ENCODE data around the gene INSC. TPM values are rescaled to one million over a fixed set of nuclear protein-coding genes. Genes with fewer than 3 reads are reported as not detected.

INSC gene
- total RNA-seq, 1 experiment from 2014 or later, result 1.4 TPM

DNA sequence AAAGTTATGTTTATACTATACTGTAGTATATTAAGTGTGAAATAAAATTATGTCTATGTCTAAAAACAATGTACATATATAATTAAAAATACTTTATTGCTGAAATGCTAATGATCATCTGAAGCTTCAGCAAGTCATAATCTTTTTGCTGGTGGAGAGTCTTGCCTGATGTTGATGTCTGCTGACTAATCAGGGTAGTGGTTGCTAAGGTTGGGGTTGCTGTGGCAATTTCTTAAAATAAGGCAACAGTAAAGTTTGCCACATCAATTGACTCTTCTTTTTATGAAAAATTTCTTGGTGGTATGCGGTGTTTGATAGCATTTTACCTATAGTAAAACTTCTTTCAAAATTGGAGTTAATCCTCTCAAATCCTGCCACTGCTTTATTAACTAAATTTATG, 21.4 kb downstream of the INSC start:
- no peak overlapping the region for H3K27ac ChIP-seq (ENCODE audit: low read length)
- H3K27me3 ChIP-seq (ENCODE audit: low read length), result no peaks in the 10 kb centered on the region
- H3K9me3 ChIP-seq (ENCODE audit: low read length), result no peaks in the 10 kb centered on the region
- H3K4me1 ChIP-seq (ENCODE audit: low read length), result peaks cover 46% of the 10 kb centered on the region
- H3K36me3 ChIP-seq (ENCODE audit: insufficient read depth, low read length), result no peaks in the 10 kb centered on the region
- H3K9me2 ChIP-seq (replicated peaks; ENCODE audit: insufficient read depth, low read length), result no peaks in the 10 kb centered on the region
- H2AFZ ChIP-seq (ENCODE audit: low read length), result no peak overlapping the region
- H4K20me1 ChIP-seq (ENCODE audit: insufficient read depth, low read depth, low read length), result no peaks in the 10 kb centered on the region
- H3K9ac ChIP-seq (ENCODE audit: low read length), result no peak overlapping the region
- H3K4me3 ChIP-seq (ENCODE audit: low read length), result no peak overlapping the region
- no peaks in the 10 kb centered on the region for H3K79me2 ChIP-seq (ENCODE audit: low read length)
- no peak overlapping the region for H3K4me2 ChIP-seq (ENCODE audit: low read depth, low read length, poor library complexity, severe bottlenecking)
- no peak for DNase-seq

DNA sequence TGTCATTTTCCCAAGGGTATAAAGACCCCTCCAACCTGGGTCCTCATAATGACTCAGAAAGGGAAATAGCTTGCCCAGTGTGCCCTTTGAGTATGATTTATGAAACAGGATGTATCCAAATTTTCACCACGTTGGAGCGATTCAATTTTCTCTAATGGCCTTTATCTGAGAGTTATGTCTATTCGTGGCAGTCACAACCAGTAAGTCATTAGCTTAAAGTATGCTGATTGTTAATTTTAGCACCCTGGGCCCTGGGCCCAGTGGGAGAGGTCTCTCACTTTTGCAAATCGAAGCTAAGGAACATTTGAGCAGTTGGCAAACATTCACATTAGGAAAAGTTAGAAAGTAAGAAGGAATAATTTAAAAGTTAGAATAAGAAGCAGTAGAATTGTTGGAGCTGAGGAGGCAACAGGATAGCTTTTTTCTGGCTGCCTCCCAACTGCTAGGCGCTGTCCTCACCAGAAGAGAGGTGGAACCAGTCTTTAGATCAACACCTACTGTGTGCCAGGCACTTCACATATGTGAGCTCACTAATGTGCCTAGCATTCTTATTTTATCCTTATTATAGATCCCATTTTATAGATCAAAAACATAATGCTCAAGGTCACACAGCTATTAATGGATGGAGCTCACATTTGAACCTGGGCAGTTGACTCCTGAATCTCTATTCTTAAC, 24.5 kb downstream of the INSC start:
- Histone ChIP-seq H3K4me2 (ENCODE audit: low read depth, low read length, poor library complexity, severe bottlenecking) (peak overlapping the region; percentile 53), H3K9me3 (ENCODE audit: low read length) (no peaks in the 10 kb centered on the region), H3K27ac (ENCODE audit: low read length) (peak overlapping the region; percentile 84), H3K27me3 (ENCODE audit: low read length) (no peaks in the 10 kb centered on the region), H3K4me3 (ENCODE audit: low read length) (no peak overlapping the region), H4K20me1 (ENCODE audit: insufficient read depth, low read depth, low read length) (no peaks in the 10 kb centered on the region), H3K4me1 (ENCODE audit: low read length) (peaks cover 73% of the 10 kb centered on the region), H3K79me2 (ENCODE audit: low read length) (no peaks in the 10 kb centered on the region), H3K9me2 (replicated peaks; ENCODE audit: insufficient read depth, low read length) (no peaks in the 10 kb centered on the region), H3K36me3 (ENCODE audit: insufficient read depth, low read length) (no peaks in the 10 kb centered on the region), H2AFZ (ENCODE audit: low read length) (no peak overlapping the region), H3K9ac (ENCODE audit: low read length) (no peak overlapping the region)
- DNase-seq, result no peak

DNA sequence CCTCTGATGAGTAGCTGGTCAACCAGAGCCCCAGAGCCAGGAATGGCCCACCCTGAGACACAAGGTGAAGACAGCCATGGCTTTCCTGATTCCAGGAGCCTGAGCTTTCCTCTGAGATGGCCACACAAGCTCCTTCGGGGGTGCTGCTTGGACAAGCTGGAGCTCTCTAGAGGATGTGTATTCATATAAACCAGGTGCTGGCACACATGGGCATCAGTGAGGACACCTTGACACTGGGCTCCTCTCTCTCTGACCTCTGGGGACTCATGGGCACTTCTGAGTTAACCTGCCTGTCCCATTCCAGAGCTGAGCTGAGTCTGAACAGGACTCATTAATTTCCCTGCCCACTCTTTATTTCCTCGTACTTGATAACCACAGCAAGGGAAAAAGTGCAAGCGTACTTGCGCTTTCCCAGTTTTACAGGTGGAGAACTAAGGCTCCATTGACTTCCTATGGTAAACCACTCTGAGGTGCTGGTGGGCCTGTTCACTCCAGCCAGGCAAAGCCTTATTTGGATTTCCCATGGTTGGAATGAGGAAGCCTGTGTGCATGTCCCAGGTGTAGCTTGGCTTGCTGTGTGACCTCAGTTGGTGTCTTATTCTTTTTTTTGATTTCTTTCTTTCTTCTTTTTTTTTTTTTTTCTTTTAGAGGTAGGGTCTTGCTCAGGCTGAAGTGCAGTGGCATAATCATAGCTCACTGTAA, 25.4 kb downstream of the INSC start:
- no peak for DNase-seq
- H3K27me3 ChIP-seq (ENCODE audit: low read length), result no peaks in the 10 kb centered on the region
- no peak overlapping the region for H2AFZ ChIP-seq (ENCODE audit: low read length)
- peak overlapping the region; percentile 84 for H3K27ac ChIP-seq (ENCODE audit: low read length)
- no peaks in the 10 kb centered on the region for H4K20me1 ChIP-seq (ENCODE audit: insufficient read depth, low read depth, low read length)
- no peaks in the 10 kb centered on the region for H3K79me2 ChIP-seq (ENCODE audit: low read length)
- no peaks in the 10 kb centered on the region for H3K9me2 ChIP-seq (replicated peaks; ENCODE audit: insufficient read depth, low read length)
- H3K4me3 ChIP-seq (ENCODE audit: low read length), result no peak overlapping the region
- peaks cover 73% of the 10 kb centered on the region for H3K4me1 ChIP-seq (ENCODE audit: low read length)
- no peak overlapping the region for H3K9ac ChIP-seq (ENCODE audit: low read length)
- H3K9me3 ChIP-seq (ENCODE audit: low read length), result no peaks in the 10 kb centered on the region
- H3K36me3 ChIP-seq (ENCODE audit: insufficient read depth, low read length), result no peaks in the 10 kb centered on the region
- peak overlapping the region; percentile 64 for H3K4me2 ChIP-seq (ENCODE audit: low read depth, low read length, poor library complexity, severe bottlenecking)

DNA sequence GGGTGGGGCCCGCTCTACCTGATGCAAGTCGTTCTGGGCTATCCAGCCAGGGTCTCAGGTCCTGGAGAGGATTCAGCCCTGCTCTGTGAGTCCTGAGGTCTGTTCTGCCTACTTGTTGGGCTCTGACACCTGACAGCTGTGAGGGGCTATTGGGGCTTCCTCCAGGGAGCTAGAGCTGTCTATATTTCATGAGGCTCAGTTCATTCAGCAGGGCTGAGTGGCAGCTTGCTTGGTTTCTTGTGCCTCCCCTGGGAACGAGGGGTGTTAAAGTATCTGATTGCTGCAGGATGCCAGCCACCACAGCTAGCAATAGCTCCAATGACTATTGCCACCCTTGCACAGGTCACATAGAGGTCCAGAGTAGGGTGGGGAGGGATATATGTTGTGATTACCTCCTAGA, 26.7 kb downstream of the INSC start:
- H3K4me2 ChIP-seq (ENCODE audit: low read depth, low read length, poor library complexity, severe bottlenecking), result peak overlapping the region; percentile 64
- no peaks in the 10 kb centered on the region for H3K79me2 ChIP-seq (ENCODE audit: low read length)
- peak; percentile 86 for DNase-seq
- no peaks in the 10 kb centered on the region for H4K20me1 ChIP-seq (ENCODE audit: insufficient read depth, low read depth, low read length)
- 0 out of 2 replicates have a peak overlapping the region, but pooled peaks have one; percentile 15 for H3K9ac ChIP-seq (ENCODE audit: low read length)
- H3K4me1 ChIP-seq (ENCODE audit: low read length), result peaks cover 77% of the 10 kb centered on the region
- H3K27ac ChIP-seq (ENCODE audit: low read length), result peak overlapping the region; percentile 84
- no peaks in the 10 kb centered on the region for H3K9me2 ChIP-seq (replicated peaks; ENCODE audit: insufficient read depth, low read length)
- H3K36me3 ChIP-seq (ENCODE audit: insufficient read depth, low read length), result no peaks in the 10 kb centered on the region
- H3K9me3 ChIP-seq (ENCODE audit: low read length), result no peaks in the 10 kb centered on the region
- H3K4me3 ChIP-seq (ENCODE audit: low read length), result peak overlapping the region; percentile 12; the same call in 1 of the 2 replicates
- H3K27me3 ChIP-seq (ENCODE audit: low read length), result no peaks in the 10 kb centered on the region
- H2AFZ ChIP-seq (ENCODE audit: low read length), result no peak overlapping the region

DNA sequence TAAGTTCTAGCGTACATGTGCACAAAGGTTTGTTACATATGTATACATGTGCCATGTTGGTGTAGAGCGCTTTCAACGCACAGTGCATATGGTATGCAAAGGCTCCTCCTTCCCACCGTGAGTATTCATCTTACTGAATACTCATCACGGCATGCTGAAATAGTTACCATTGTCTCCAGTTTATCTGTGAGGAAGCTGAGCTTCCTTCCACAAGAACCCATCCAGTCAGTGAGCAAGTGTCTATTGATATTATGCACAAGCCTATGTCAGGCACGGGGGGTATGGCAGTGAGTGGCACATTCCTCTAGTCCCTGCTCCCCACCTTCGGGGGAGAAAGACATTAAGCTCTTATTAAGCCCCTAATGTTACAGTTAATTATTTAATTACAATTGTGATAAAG, 28.1 kb downstream of the INSC start:
- Histone ChIP-seq H3K9me2 (replicated peaks; ENCODE audit: insufficient read depth, low read length) (no peaks in the 10 kb centered on the region), H4K20me1 (ENCODE audit: insufficient read depth, low read depth, low read length) (no peaks in the 10 kb centered on the region), H3K9ac (ENCODE audit: low read length) (no peak overlapping the region), H3K4me2 (ENCODE audit: low read depth, low read length, poor library complexity, severe bottlenecking) (peak overlapping the region; percentile 14), H3K27me3 (ENCODE audit: low read length) (no peaks in the 10 kb centered on the region), H3K27ac (ENCODE audit: low read length) (no peak overlapping the region), H3K36me3 (ENCODE audit: insufficient read depth, low read length) (no peaks in the 10 kb centered on the region), H2AFZ (ENCODE audit: low read length) (no peak overlapping the region), H3K9me3 (ENCODE audit: low read length) (no peaks in the 10 kb centered on the region), H3K4me1 (ENCODE audit: low read length) (peaks cover 69% of the 10 kb centered on the region), H3K4me3 (ENCODE audit: low read length) (no peak overlapping the region), H3K79me2 (ENCODE audit: low read length) (no peaks in the 10 kb centered on the region)
- DNase-seq, result no peak

DNA sequence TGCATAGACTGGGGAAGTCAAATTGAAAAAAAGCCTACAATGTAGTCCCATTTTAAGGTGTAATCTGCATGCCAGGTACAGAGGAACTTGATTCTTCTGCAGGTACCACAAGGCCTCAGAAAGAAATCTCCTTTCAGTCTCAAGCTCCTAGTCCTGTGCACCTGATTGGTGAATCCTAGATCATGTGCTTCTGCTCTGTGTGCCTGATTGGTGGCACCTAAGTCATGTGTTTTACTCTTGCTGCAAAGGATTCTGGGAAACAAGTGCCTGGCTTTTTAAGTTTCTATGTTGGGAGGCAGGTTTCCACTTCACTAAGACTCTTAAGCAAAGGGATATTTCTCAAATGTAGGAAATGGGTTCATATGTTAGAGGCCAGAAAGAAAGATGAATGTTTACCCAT, 29.1 kb downstream of the INSC start:
- no peaks in the 10 kb centered on the region for H4K20me1 ChIP-seq (ENCODE audit: insufficient read depth, low read depth, low read length)
- no peak overlapping the region for H3K4me2 ChIP-seq (ENCODE audit: low read depth, low read length, poor library complexity, severe bottlenecking)
- no peaks in the 10 kb centered on the region for H3K79me2 ChIP-seq (ENCODE audit: low read length)
- H3K27ac ChIP-seq (ENCODE audit: low read length), result no peak overlapping the region
- no peak for DNase-seq
- no peak overlapping the region for H3K9ac ChIP-seq (ENCODE audit: low read length)
- no peak overlapping the region for H3K4me3 ChIP-seq (ENCODE audit: low read length)
- H2AFZ ChIP-seq (ENCODE audit: low read length), result no peak overlapping the region
- H3K27me3 ChIP-seq (ENCODE audit: low read length), result no peaks in the 10 kb centered on the region
- H3K9me3 ChIP-seq (ENCODE audit: low read length), result no peaks in the 10 kb centered on the region
- H3K36me3 ChIP-seq (ENCODE audit: insufficient read depth, low read length), result no peaks in the 10 kb centered on the region
- no peaks in the 10 kb centered on the region for H3K9me2 ChIP-seq (replicated peaks; ENCODE audit: insufficient read depth, low read length)
- peaks cover 59% of the 10 kb centered on the region for H3K4me1 ChIP-seq (ENCODE audit: low read length)

DNA sequence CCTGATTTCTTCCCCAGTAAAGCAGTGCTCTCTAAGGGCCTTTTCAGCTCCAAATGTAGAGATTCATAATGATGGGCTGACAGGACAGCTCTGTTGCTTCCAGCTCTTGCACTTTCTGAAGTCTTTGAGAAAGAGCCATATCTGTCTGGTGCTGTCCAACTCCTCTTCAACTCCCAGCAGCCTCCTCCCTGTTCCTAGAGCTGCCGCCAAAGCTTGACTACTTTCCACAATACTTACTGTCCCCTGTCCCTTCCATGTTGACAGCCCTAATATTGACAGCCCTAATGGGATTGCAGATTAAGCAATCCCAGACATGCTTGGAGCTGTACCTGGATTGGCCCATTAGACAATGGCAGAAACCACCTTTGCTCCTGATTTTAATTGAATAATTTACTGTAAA, 29.6 kb downstream of the INSC start:
- Histone ChIP-seq H3K4me3 (ENCODE audit: low read length) (no peak overlapping the region), H3K9me3 (ENCODE audit: low read length) (no peaks in the 10 kb centered on the region), H2AFZ (ENCODE audit: low read length) (no peak overlapping the region), H3K27ac (ENCODE audit: low read length) (no peak overlapping the region), H3K36me3 (ENCODE audit: insufficient read depth, low read length) (no peaks in the 10 kb centered on the region), H3K4me2 (ENCODE audit: low read depth, low read length, poor library complexity, severe bottlenecking) (no peak overlapping the region), H3K79me2 (ENCODE audit: low read length) (no peaks in the 10 kb centered on the region), H3K27me3 (ENCODE audit: low read length) (no peaks in the 10 kb centered on the region), H3K9me2 (replicated peaks; ENCODE audit: insufficient read depth, low read length) (no peaks in the 10 kb centered on the region), H3K4me1 (ENCODE audit: low read length) (peaks cover 54% of the 10 kb centered on the region), H3K9ac (ENCODE audit: low read length) (no peak overlapping the region), H4K20me1 (ENCODE audit: insufficient read depth, low read depth, low read length) (no peaks in the 10 kb centered on the region)
- no peak for DNase-seq

DNA sequence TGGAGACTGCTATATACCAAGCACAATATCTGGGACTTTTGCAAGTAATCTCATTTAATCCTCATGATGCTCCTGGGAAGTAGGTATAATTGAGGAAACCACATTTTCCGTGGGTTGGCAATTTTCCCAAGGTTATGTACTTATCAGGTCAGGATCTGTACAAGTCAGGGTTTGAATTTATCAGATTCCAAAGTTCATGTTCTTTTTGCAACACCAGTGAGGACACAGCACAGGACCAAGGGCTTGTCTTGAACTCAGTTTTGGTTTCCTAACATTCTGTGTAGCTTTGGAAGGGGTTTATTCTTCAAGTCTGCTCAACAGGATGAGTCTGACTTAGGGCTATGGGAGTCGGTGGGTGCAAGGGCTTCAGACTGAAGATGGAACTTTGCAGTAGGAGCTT, 30.4 kb downstream of the INSC start:
- Histone ChIP-seq H3K36me3 (ENCODE audit: insufficient read depth, low read length) (no peaks in the 10 kb centered on the region), H3K9me3 (ENCODE audit: low read length) (no peaks in the 10 kb centered on the region), H2AFZ (ENCODE audit: low read length) (no peak overlapping the region), H3K9me2 (replicated peaks; ENCODE audit: insufficient read depth, low read length) (no peaks in the 10 kb centered on the region), H3K27ac (ENCODE audit: low read length) (no peak overlapping the region), H3K4me1 (ENCODE audit: low read length) (peaks cover 50% of the 10 kb centered on the region), H3K79me2 (ENCODE audit: low read length) (no peaks in the 10 kb centered on the region), H4K20me1 (ENCODE audit: insufficient read depth, low read depth, low read length) (no peaks in the 10 kb centered on the region), H3K27me3 (ENCODE audit: low read length) (no peaks in the 10 kb centered on the region), H3K4me2 (ENCODE audit: low read depth, low read length, poor library complexity, severe bottlenecking) (no peak overlapping the region), H3K4me3 (ENCODE audit: low read length) (no peak overlapping the region), H3K9ac (ENCODE audit: low read length) (no peak overlapping the region)
- no peak for DNase-seq
